Measurements from ENCODE around the gene NTN5.
A peak's percentile ranks its signal among the peaks of the same experiment; 100 is the strongest.

NTN5 gene

DNA sequence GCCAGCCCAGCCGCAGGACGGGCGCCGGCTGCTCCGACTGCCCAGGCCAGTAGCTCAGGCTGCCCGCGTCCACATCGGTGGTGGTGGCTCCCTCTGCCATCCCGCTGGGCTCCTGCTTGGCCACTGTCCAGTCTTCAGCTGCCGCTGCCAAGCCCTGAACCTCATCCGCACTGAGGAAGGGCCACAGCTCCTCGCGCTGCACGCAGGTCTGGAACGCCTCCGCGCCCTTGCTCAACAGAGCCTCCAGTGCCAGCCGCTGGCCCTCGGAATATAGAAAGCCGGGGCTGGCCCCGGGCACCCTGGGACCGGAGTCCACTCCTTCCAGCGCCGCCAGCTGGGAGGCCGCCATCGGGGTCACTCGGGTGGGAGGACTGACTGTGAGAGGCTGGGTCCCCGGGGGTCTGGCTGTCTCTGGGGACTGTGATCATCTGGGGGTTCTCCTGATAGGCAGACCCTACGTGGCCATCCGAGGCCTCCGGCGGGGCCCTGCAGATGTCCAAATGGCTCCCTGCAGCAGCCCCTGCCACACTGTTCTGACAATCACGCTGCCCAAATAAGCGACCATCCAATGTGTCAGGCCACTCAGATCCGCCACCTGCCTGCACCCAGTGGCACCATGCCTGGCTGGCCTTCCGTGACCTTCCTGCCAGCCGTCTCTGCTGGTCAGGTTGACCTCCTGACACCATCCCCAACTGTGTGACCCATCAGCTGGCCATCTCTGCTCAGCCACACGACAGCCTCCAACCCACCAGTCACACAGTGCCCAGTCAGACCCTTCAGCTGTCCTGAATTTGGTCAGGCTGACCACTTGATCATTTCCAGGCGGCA, 59.6 kb downstream of the NTN5 start:
- no peak for TF ChIP-seq ZFX (IDR thresholded peaks at IDR 0.05; ENCODE audit: borderline replicate concordance)
- TF ChIP-seq, protein P1, sequence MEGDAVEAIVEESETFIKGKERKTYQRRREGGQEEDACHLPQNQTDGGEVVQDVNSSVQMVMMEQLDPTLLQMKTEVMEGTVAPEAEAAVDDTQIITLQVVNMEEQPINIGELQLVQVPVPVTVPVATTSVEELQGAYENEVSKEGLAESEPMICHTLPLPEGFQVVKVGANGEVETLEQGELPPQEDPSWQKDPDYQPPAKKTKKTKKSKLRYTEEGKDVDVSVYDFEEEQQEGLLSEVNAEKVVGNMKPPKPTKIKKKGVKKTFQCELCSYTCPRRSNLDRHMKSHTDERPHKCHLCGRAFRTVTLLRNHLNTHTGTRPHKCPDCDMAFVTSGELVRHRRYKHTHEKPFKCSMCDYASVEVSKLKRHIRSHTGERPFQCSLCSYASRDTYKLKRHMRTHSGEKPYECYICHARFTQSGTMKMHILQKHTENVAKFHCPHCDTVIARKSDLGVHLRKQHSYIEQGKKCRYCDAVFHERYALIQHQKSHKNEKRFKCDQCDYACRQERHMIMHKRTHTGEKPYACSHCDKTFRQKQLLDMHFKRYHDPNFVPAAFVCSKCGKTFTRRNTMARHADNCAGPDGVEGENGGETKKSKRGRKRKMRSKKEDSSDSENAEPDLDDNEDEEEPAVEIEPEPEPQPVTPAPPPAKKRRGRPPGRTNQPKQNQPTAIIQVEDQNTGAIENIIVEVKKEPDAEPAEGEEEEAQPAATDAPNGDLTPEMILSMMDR (IDR thresholded peaks at IDR 0.05) = no peak
- H3K27ac ChIP-seq = peak overlapping the region; percentile 57; the same call in 1 of the 2 replicates

DNA sequence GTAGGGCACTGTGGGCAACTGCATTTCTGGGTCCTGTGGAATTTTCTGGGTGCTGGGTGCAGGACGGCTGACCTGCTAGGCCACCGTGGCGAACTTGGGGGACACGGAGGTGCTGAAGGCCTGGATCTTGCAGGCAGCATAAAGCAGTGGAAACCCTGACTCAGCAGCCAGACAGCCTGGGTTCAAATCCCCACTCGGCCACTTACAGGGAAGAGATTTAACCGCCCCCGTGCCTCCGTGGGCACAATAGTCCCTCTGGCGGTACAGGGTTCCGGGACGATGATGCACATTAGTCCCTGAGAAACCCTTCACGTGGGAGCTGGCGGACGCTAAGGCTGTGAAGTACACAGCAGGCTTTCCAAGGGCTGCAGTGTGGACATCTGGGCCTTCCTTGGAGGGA, 60.9 kb downstream of the NTN5 start:
- no peak for TF ChIP-seq ZFX (IDR thresholded peaks at IDR 0.05; ENCODE audit: borderline replicate concordance)
- TF ChIP-seq, protein P1 (IDR thresholded peaks at IDR 0.05) = no peak
- no peak overlapping the region for H3K27ac ChIP-seq
